Activated CD4-positive, alpha-beta memory T cell treated with anti-CD3 and anti-CD28 coated beads, Interleukin-2, amount 10 ng/mL, durations not matched to agents 7 days and 5 days (primary cell): ENCODE data around the gene EMC10. TPM values are rescaled to one million over a fixed set of nuclear protein-coding genes. Genes with fewer than 3 reads are reported as not detected.
"Not testable (repeated sequence)": the region's sequence is repeated elsewhere in the genome, so short reads cannot be mapped to it uniquely, and the experiment has no call there.

Source experiments
- CTCF ChIA-PET: fragments of 350-600 bp; sonication (Branson Sonifier 250); formaldehyde crosslinking; loops from one replicate; lab custom pipeline; 2021; ENCODE audit warnings: antibody characterized with exemption, inconsistent platforms; lab: Charles Lee
- POLR2A ChIA-PET: fragments of 350-600 bp; sonication (Branson Sonifier 250); formaldehyde crosslinking; loops from one replicate; lab custom pipeline; 2021; ENCODE audit warnings: antibody characterized with exemption; lab: Charles Lee
- DNase-seq: peaks from one replicate; pipeline ENCODE4 v3.0.0-alpha.2; 2020
- H3K27ac Mint-ChIP-seq: one replicate; pipeline ENCODE4 v1.8.0; 2021; ENCODE audit warnings: mild to moderate bottlenecking, mixed read lengths
- H3K27me3 Mint-ChIP-seq: one replicate; pipeline ENCODE4 v1.8.0; 2021; ENCODE audit warnings: mixed read lengths
- H3K36me3 Mint-ChIP-seq: one replicate; pipeline ENCODE4 v1.8.0; 2021; ENCODE audit warnings: low read depth, mixed read lengths
- H3K4me1 Mint-ChIP-seq: one replicate; pipeline ENCODE4 v1.8.0; 2021; ENCODE audit warnings: mixed read lengths
- H3K4me3 Mint-ChIP-seq: one replicate; pipeline ENCODE4 v1.8.0; 2021; ENCODE audit warnings: mild to moderate bottlenecking, mixed read lengths
- H3K9me3 Mint-ChIP-seq: one replicate; pipeline ENCODE4 v1.8.0; 2021; ENCODE audit warnings: mixed read lengths
- total RNA-seq, 2 experiments: library from RNA; stranded (reverse); gene quantifications; one replicate each; pipeline ENCODE4 v1.2.3, GENCODE V29; 2021

Gene EMC10
- total RNA-seq, 2 experiments from 2014 or later: 56.3 to 57.2 TPM

DNA sequence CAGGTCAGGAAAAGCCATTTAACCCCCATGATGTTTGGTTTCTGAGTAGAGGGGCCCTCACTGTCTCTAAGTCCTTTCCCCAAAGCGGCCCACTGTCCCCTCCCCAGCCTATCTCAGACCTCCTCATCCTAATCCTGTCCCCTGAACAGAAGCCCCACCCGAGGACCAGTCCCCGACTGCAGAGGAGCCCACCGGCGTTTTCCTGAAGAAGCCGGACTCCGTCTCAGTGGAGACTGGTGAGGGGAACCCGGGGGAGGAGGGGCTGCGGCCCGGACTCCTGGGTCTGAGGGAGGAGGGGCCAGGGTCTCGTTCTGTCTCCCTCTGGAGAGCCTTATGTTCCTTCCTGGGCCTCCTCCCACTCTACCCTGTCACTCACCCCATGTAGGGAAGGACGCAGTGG lies 40.7 kb upstream of the EMC10 start:
- Mint-ChIP-seq H3K27me3 (peaks cover 19% of the 10 kb centered on the region), H3K4me3 (no peak overlapping the region), H3K36me3 (no peaks in the 10 kb centered on the region), H3K4me1 (peaks cover 10% of the 10 kb centered on the region), H3K9me3 (no peaks in the 10 kb centered on the region), H3K27ac (no peak overlapping the region)
- ChIA-PET POLR2A (no interaction called here), CTCF (no interaction called here)
- DNase-seq: no peak

DNA sequence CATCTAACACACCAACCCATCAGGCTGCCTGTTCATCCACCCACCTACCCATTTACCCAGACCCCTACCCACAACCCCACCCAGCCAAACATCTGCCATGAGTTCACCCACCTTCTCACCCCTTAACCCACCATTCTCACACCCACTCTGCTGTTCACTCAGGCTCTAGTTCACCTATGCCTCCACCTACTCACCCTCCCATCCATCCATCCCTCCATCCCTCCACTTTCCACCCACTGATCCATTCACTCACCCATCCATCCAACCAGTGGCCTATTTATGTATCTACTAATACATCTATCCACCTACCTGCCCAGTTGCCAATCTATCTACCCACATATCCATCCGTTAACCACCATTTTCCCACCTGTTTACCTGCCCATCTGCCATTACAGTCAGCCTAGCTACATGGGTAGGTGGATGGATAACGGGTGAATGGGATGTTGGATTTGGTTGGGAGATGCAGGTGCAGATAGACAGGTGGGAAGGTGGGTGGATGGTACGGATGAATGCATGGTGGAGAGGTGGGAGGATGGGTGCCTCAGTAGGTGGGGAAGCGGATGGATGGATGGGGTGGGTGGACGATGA lies 38.4 kb upstream of the EMC10 start:
- peaks cover 11% of the 10 kb centered on the region for H3K27me3 Mint-ChIP-seq
- no peak overlapping the region for H3K27ac Mint-ChIP-seq
- DNase-seq: no peak
- H3K4me1 Mint-ChIP-seq: no peaks in the 10 kb centered on the region
- ChIA-PET CTCF (no interaction called here), POLR2A (no interaction called here)
- H3K36me3 Mint-ChIP-seq: no peaks in the 10 kb centered on the region
- H3K9me3 Mint-ChIP-seq: no peaks in the 10 kb centered on the region
- no peak overlapping the region for H3K4me3 Mint-ChIP-seq

DNA sequence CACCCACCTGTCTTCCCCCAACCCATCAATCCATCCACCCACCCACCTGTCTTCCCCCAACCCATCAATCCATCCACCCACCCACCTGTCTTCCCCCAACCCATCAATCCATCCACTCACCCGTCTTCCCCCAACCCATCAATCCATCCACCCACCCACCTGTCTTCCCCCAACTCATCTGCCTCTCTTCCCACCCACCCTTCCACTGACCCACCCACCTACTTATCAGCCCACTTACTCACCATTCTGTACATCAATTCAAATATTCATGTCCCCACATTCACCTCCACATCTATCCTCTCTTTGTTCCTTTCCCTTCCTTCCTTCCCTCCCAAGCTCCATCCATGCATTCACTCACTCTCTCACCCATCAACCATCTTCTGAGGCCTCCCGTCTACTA lies 37.2 kb upstream of the EMC10 start:
- H3K27ac Mint-ChIP-seq, POLR2A ChIA-PET, DNase-seq, H3K36me3 Mint-ChIP-seq, H3K4me1 Mint-ChIP-seq, H3K27me3 Mint-ChIP-seq, H3K9me3 Mint-ChIP-seq, H3K4me3 Mint-ChIP-seq, CTCF ChIA-PET: not testable (repeated sequence)

GRCh38 chr19:50444059-50444458 lies 32.2 kb upstream of the EMC10 start:
- DNase-seq: no peak
- H3K4me1 Mint-ChIP-seq: no peaks in the 10 kb centered on the region
- H3K4me3 Mint-ChIP-seq: no peak overlapping the region
- no peak overlapping the region for H3K27ac Mint-ChIP-seq
- no peaks in the 10 kb centered on the region for H3K9me3 Mint-ChIP-seq
- ChIA-PET POLR2A (no interaction called here), CTCF (no interaction called here)
- H3K36me3 Mint-ChIP-seq: no peaks in the 10 kb centered on the region
- H3K27me3 Mint-ChIP-seq: peaks cover 3% of the 10 kb centered on the region

GRCh38 chr19:50447053-50447452 lies 29.3 kb upstream of the EMC10 start:
- Mint-ChIP-seq H3K27ac (no peak overlapping the region), H3K4me3 (no peak overlapping the region), H3K27me3 (no peaks in the 10 kb centered on the region), H3K9me3 (no peaks in the 10 kb centered on the region), H3K4me1 (no peaks in the 10 kb centered on the region), H3K36me3 (no peaks in the 10 kb centered on the region)
- ChIA-PET CTCF (no interaction called here), POLR2A (no interaction called here)
- DNase-seq: no peak

GRCh38 chr19:50447750-50448149 lies 28.6 kb upstream of the EMC10 start:
- peaks cover under 1% of the 10 kb centered on the region for H3K27me3 Mint-ChIP-seq
- POLR2A ChIA-PET: no interaction called here
- CTCF ChIA-PET: interaction anchor here (1.4 kb wide), 1 partner anchor 13 kb away, joined by 4 read pairs; no protein-coding TSS in a partner anchor
- H3K4me3 Mint-ChIP-seq: no peak overlapping the region
- H3K9me3 Mint-ChIP-seq: no peaks in the 10 kb centered on the region
- H3K4me1 Mint-ChIP-seq: no peaks in the 10 kb centered on the region
- no peak for DNase-seq
- H3K27ac Mint-ChIP-seq: no peak overlapping the region
- H3K36me3 Mint-ChIP-seq: no peaks in the 10 kb centered on the region

- Mint-ChIP-seq H3K27me3 (peaks cover 2% of the 10 kb centered on the region), H3K36me3 (no peaks in the 10 kb centered on the region), H3K4me3 (no peak overlapping the region), H3K9me3 (no peaks in the 10 kb centered on the region), H3K4me1 (no peaks in the 10 kb centered on the region), H3K27ac (no peak overlapping the region)
- POLR2A ChIA-PET: no interaction called here
- no peak for DNase-seq
- CTCF ChIA-PET: no interaction called here
These were observed 26.9 kb upstream of the EMC10 start for GRCh38 chr19:50449236-50449899.

GRCh38 chr19:50450369-50451222 lies 25.7 kb upstream of the EMC10 start:
- Mint-ChIP-seq H3K4me3 (no peak overlapping the region), H3K27ac (no peak overlapping the region), H3K36me3 (no peaks in the 10 kb centered on the region), H3K27me3 (peaks cover 2% of the 10 kb centered on the region), H3K9me3 (no peaks in the 10 kb centered on the region), H3K4me1 (no peaks in the 10 kb centered on the region)
- ChIA-PET POLR2A (no interaction called here), CTCF (interaction anchor here (0.8 to 1.0 kb wide), 2 partner anchors 10 to 106 kb away, joined by 3 read pairs; no protein-coding TSS in a partner anchor)
- no peak for DNase-seq

GRCh38 chr19:50451223-50451534 lies 25.1 kb upstream of the EMC10 start:
- Mint-ChIP-seq H3K36me3 (no peaks in the 10 kb centered on the region), H3K27ac (no peak overlapping the region), H3K4me3 (no peak overlapping the region), H3K4me1 (no peaks in the 10 kb centered on the region), H3K9me3 (no peaks in the 10 kb centered on the region), H3K27me3 (peaks cover 2% of the 10 kb centered on the region)
- ChIA-PET POLR2A (no interaction called here), CTCF (interaction anchor here (1.0 kb wide), 1 partner anchor 10 kb away, joined by 3 read pairs; no protein-coding TSS in a partner anchor)
- DNase-seq: no peak

DNA sequence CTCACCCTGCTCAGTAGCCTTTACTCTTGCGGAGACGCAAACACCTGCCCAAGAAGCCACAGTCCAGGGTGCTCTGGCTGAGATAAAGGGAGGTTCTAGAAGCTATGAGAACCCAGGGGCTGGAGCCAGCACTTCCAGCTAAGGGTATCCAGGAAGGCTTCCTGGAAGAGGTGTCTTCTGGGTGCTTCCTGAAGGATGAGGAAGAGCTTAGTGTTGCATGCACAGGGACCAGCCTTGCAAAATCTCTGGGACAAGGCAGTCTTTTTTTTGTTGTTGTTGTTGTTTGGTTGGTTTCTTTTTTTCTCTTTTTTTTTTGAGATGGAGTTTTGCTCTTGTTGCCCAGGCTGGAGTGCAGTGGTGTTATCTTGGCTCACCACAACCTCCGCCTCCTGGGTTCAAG lies 23.1 kb upstream of the EMC10 start:
- Mint-ChIP-seq H3K36me3 (no peaks in the 10 kb centered on the region), H3K4me1 (no peaks in the 10 kb centered on the region), H3K4me3 (no peak overlapping the region), H3K27ac (no peak overlapping the region), H3K27me3 (peaks cover 11% of the 10 kb centered on the region), H3K9me3 (no peaks in the 10 kb centered on the region)
- ChIA-PET POLR2A (no interaction called here), CTCF (no interaction called here)
- no peak for DNase-seq

GRCh38 chr19:50455992-50456391 lies 20.3 kb upstream of the EMC10 start:
- POLR2A ChIA-PET: no interaction called here
- CTCF ChIA-PET: no interaction called here

GRCh38 chr19:50457300-50457699 lies 19.0 kb upstream of the EMC10 start:
- DNase-seq: no peak
- Mint-ChIP-seq H3K4me1 (peaks cover 16% of the 10 kb centered on the region), H3K27ac (no peak overlapping the region), H3K36me3 (no peaks in the 10 kb centered on the region), H3K4me3 (no peak overlapping the region), H3K27me3 (peaks cover 15% of the 10 kb centered on the region), H3K9me3 (no peaks in the 10 kb centered on the region)
- ChIA-PET CTCF (no interaction called here), POLR2A (no interaction called here)

More at GRCh38 chr19:50455992-50456391, 20.3 kb upstream of the EMC10 start:
- DNase-seq: no peak
- Mint-ChIP-seq H3K27ac (no peak overlapping the region), H3K9me3 (no peaks in the 10 kb centered on the region), H3K27me3 (peaks cover 15% of the 10 kb centered on the region), H3K36me3 (no peaks in the 10 kb centered on the region), H3K4me3 (no peak overlapping the region), H3K4me1 (peaks cover 11% of the 10 kb centered on the region)

DNA sequence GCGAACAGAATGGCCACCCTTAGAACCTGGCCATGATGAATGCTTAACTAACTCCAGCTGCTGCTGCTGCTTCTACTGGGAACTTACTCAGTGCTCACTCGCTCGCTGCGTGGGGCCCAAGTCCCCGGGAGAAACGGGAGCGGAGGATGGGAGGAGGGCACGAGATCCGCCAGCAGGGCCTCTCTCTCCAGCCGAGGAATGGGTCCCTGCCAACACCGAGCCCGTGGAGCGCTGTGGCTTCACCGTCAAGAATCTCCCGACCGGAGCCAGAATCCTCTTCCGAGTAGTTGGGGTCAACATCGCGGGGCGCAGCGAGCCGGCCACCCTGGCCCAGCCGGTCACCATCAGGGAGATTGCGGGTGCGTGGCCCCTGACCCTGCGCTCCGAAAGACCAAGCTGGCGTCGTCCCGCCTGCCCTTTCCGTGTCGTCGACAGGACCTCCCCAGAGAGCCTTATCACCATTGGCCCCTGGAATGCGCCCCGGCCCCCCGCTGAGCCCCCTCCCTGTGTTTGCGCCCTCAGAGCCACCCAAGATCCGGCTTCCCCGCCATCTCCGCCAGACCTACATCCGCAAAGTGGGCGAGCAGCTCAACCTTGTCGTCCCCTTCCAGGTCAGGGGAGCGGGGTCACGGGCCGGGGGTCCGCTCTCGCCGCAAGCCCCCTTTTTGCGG lies 17.8 kb upstream of the EMC10 start:
- Mint-ChIP-seq H3K9me3 (no peaks in the 10 kb centered on the region), H3K4me3 (no peak overlapping the region), H3K4me1 (peaks cover 16% of the 10 kb centered on the region), H3K27ac (no peak overlapping the region), H3K36me3 (no peaks in the 10 kb centered on the region), H3K27me3 (peaks cover 16% of the 10 kb centered on the region)
- CTCF ChIA-PET: no interaction called here
- POLR2A ChIA-PET: interaction anchor here (0.6 kb wide), 1 partner anchor 31 kb away, joined by 4 read pairs; no protein-coding TSS in a partner anchor
- no peak for DNase-seq
